ENCODE results near the gene SEC22A. TPM values are rescaled to one million over a fixed set of nuclear protein-coding genes. Genes with fewer than 3 reads are reported as not detected.

SEC22A gene
- total and polyA plus RNA-seq, 4 experiments from 2014 or later = 19.4 to 26.5 (median 22.5) TPM

DNA sequence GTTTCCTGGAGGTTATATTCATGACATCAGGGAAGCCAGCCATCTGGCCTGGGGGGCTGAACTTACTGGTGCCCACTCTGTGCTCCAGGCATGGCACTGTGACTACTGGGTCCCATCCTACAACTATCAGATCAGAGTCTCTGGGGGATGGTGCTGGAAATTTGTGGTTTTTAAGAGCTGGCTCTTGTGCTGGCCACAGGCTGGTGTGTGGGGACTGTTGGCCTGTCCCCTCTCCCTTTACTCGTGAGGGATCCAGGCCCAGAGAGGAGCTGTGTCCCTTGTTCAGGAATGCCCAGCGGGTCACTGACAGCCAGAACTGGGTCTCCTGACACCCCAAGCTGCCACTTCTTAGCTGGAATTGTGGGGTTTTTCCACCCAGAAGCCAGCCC, 44.5 kb upstream of the SEC22A start:
- peaks cover 0 to 5% (median under 1%) of the 10 kb centered on the region in 8 donors for H3K9me3 Mint-ChIP-seq
- no peak overlapping the region for H3K4me3 ChIP-seq (ENCODE audit: low read length in 2 of 2)
- intact Hi-C loops (cut with micrococcal nuclease) = no loop called here
- no peak overlapping the region for H3K4me3 Mint-ChIP-seq
- no peak overlapping the region for H3K27ac Mint-ChIP-seq
- no peaks in the 10 kb centered on the region for H3K27me3 ChIP-seq (ENCODE audit: insufficient read depth, low read length)
- no peak overlapping the region for H3K27ac ChIP-seq (ENCODE audit: low read depth, low read length)
- no peaks in the 10 kb centered on the region for H3K27me3 Mint-ChIP-seq
- H3K4me1 ChIP-seq (ENCODE audit: insufficient read depth, low read length) = no peaks in the 10 kb centered on the region
- no peaks in the 10 kb centered on the region for H3K9me3 ChIP-seq (ENCODE audit: control insufficient read depth in 1 of 2, low read length in 2 of 2)
- ChIA-PET CTCF (ENCODE audit: partially characterized antibody) (no interaction called here), POLR2A (ENCODE audit: partially characterized antibody) (no interaction called here)
- H3K36me3 ChIP-seq (ENCODE audit: insufficient read depth, low read length) = no peaks in the 10 kb centered on the region
- H3K36me3 Mint-ChIP-seq = peaks cover 21 to 25% of the 10 kb centered on the region in 2 donors
- no peaks in the 10 kb centered on the region for H3K4me1 Mint-ChIP-seq
- no peak for DNase-seq

DNA sequence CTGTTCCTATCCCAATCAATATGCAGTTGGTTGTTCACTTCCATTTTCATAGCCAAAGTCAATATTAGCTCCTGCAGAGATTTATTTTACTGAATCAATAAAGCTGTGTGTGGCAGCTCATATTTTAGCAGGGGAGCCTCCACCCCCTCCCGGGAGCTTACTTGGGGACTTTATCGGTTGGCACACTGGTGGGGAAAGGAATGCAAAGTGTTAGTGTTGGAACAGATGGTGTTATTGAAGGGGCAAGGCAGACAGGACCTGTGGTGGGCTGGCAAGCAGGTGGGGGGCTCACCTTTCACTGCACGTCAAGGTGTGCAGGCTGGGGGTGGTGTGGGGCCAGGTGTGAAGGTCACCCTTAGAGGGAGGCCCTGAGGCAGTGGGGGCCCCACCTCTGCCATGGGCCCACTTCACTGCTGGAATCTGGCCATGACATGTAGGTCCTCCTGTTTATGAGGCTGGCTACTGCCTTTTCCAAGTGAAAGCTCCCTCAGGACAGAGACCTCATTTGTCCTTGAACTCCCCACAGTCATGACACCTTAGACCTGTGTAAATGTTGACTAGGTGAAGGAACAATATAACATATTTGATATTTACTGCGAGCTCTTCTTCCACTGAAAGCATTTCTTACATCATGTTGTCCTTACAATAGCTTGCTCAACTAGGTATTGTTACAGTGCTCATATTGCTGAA, 44.0 kb upstream of the SEC22A start:
- peaks cover 23 to 26% of the 10 kb centered on the region in 2 donors for H3K36me3 Mint-ChIP-seq
- Histone ChIP-seq H3K27me3 (ENCODE audit: insufficient read depth, low read length) (no peaks in the 10 kb centered on the region), H3K4me3 (ENCODE audit: low read length in 2 of 2) (no peak overlapping the region), H3K4me1 (ENCODE audit: insufficient read depth, low read length) (no peaks in the 10 kb centered on the region), H3K9me3 (ENCODE audit: control insufficient read depth in 1 of 2, low read length in 2 of 2) (no peaks in the 10 kb centered on the region), H3K27ac (ENCODE audit: low read depth, low read length) (no peak overlapping the region), H3K36me3 (ENCODE audit: insufficient read depth, low read length) (no peaks in the 10 kb centered on the region)
- CTCF ChIA-PET (ENCODE audit: partially characterized antibody) = no interaction called here
- H3K4me3 Mint-ChIP-seq = no peak overlapping the region
- DNase-seq = no peak
- H3K4me1 Mint-ChIP-seq = no peaks in the 10 kb centered on the region
- POLR2A ChIA-PET (ENCODE audit: partially characterized antibody) = no interaction called here
- no peaks in the 10 kb centered on the region for H3K27me3 Mint-ChIP-seq
- no peak overlapping the region for H3K27ac Mint-ChIP-seq
- peaks cover 0 to 2% (median 0%) of the 10 kb centered on the region in 8 donors for H3K9me3 Mint-ChIP-seq
- intact Hi-C loops (cut with micrococcal nuclease) = no loop called here

DNA sequence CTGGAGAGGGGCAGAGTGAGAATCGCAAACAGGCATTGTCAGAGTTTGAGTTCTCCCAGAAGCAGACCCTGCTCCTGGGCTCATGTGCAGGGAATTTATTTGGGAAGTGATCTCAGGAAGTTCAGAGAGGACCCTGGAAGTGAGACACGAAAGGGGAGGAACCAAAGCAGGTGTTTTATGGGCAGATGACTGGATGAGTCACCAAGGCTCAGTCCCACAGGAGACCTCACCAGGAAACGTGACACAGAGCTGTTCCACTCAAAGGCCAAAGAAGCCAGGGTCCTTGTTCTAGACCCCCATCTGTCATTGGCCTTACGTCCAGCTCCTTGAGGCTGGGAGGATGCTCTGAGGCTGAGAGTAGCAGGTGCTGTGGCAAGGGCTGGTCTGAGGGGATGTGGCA, 43.4 kb upstream of the SEC22A start:
- no peak for DNase-seq
- no peak overlapping the region for H3K4me3 ChIP-seq (ENCODE audit: low read length in 2 of 2)
- peaks cover 0 to 2% (median 0%) of the 10 kb centered on the region in 8 donors for H3K9me3 Mint-ChIP-seq
- H3K27me3 Mint-ChIP-seq = no peaks in the 10 kb centered on the region
- peaks cover 0 to 3% (median 0%) of the 10 kb centered on the region in 4 donors for H3K4me1 Mint-ChIP-seq
- no peak overlapping the region for H3K27ac Mint-ChIP-seq
- ChIA-PET CTCF (ENCODE audit: partially characterized antibody) (no interaction called here), POLR2A (ENCODE audit: partially characterized antibody) (no interaction called here)
- no peaks in the 10 kb centered on the region for H3K36me3 ChIP-seq (ENCODE audit: insufficient read depth, low read length)
- no peaks in the 10 kb centered on the region for H3K9me3 ChIP-seq (ENCODE audit: control insufficient read depth in 1 of 2, low read length in 2 of 2)
- no peak overlapping the region for H3K4me3 Mint-ChIP-seq
- no peaks in the 10 kb centered on the region for H3K27me3 ChIP-seq (ENCODE audit: insufficient read depth, low read length)
- H3K4me1 ChIP-seq (ENCODE audit: insufficient read depth, low read length) = no peaks in the 10 kb centered on the region
- peaks cover 29 to 30% of the 10 kb centered on the region in 2 donors for H3K36me3 Mint-ChIP-seq
- intact Hi-C loops (cut with micrococcal nuclease) = no loop called here
- no peak overlapping the region for H3K27ac ChIP-seq (ENCODE audit: low read depth, low read length)

DNA sequence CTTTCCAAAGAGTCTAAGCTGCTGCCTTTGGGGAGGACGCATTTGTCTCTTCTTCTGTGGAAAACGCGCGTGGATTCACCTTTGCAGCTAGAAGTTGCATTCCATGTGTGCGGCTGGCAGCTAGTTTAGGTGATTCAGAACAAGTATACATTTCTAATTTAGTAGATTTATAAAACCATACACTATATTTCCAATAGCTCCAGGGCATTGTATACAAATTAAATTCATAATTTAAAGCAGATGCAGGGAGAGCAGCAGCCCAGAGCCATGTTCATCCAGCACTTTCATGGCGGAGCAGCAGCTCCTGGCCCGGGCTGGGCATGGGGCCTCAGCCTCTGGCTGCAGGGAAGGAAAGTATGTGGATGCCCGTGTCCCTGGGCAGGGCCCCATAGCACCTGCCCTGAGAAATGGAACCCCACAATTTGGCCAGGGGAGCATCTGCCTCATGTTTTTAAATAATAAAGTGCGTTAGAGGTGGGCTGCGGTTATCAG, 42.8 kb upstream of the SEC22A start:
- H3K36me3 Mint-ChIP-seq = peaks cover 31 to 35% of the 10 kb centered on the region in 2 donors

DNA sequence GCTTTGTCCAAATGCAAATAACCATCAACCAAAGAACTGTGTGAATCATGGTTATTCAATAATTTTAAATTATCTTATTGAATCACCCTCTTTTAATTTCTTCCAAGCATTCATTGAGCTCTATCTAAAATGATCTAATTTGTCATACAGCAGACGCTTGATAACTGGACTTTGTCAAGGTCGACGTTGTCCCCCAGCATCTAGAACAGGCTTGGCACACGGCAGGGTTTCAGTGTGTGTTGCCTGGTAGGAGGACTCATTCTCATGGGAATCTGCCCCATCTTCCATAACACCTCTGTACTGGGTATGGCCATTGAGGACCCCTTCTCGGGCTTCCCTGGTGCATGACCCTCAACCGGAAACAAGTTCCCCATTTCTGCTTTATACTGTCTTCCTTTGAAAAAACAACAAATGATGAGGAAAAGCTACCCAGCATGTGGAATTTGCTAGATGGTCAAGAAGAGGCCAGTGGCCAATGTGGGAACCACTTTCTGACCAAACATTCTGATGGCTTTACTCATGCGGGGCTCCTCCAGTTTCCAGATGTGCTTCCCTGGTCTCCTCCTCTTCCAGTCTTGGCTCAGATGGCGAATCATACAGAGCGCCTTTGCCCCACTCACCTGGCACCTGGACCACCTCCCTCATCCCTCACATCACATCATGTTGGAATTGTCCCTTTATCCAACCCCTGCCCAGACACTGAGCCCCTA, 41.7 kb upstream of the SEC22A start:
- no peak for DNase-seq
- Histone ChIP-seq H3K27ac (ENCODE audit: low read depth, low read length) (no peak overlapping the region), H3K4me3 (ENCODE audit: low read length in 2 of 2) (no peak overlapping the region), H3K9me3 (ENCODE audit: control insufficient read depth in 1 of 2, low read length in 2 of 2) (no peaks in the 10 kb centered on the region), H3K36me3 (ENCODE audit: insufficient read depth, low read length) (no peaks in the 10 kb centered on the region), H3K27me3 (ENCODE audit: insufficient read depth, low read length) (no peaks in the 10 kb centered on the region), H3K4me1 (ENCODE audit: insufficient read depth, low read length) (no peaks in the 10 kb centered on the region)
- Mint-ChIP-seq H3K9me3 (peaks cover 0 to 5% (median 1%) of the 10 kb centered on the region in 8 donors), H3K4me1 (peaks cover 0 to 3% (median 0%) of the 10 kb centered on the region in 4 donors), H3K36me3 (peaks cover 39 to 40% of the 10 kb centered on the region in 2 donors), H3K27me3 (no peaks in the 10 kb centered on the region), H3K4me3 (no peak overlapping the region), H3K27ac (no peak overlapping the region)
- intact Hi-C loops (cut with micrococcal nuclease) = no loop called here
- POLR2A ChIA-PET (ENCODE audit: partially characterized antibody) = no interaction called here
- CTCF ChIA-PET (ENCODE audit: partially characterized antibody) = interaction anchor here (1.1 kb wide), 1 partner anchor 16 kb away, joined by 3 read pairs; no protein-coding TSS in a partner anchor

More for the DNA sequence above, 42.8 kb upstream of the SEC22A start:
- no peak overlapping the region for H3K27ac Mint-ChIP-seq
- peaks cover 0 to 2% (median 0%) of the 10 kb centered on the region in 8 donors for H3K9me3 Mint-ChIP-seq
- no peaks in the 10 kb centered on the region for H3K36me3 ChIP-seq (ENCODE audit: insufficient read depth, low read length)
- CTCF ChIA-PET (ENCODE audit: partially characterized antibody) = interaction anchor here (1.1 kb wide), 1 partner anchor 15 kb away, joined by 3 read pairs; no protein-coding TSS in a partner anchor
- intact Hi-C loops (cut with micrococcal nuclease) = no loop called here
- no peak for DNase-seq
- no peaks in the 10 kb centered on the region for H3K27me3 ChIP-seq (ENCODE audit: insufficient read depth, low read length)
- H3K9me3 ChIP-seq (ENCODE audit: control insufficient read depth in 1 of 2, low read length in 2 of 2) = no peaks in the 10 kb centered on the region
- H3K4me3 Mint-ChIP-seq = no peak overlapping the region
- H3K27ac ChIP-seq (ENCODE audit: low read depth, low read length) = no peak overlapping the region
- POLR2A ChIA-PET (ENCODE audit: partially characterized antibody) = no interaction called here
- no peaks in the 10 kb centered on the region for H3K27me3 Mint-ChIP-seq
- H3K4me3 ChIP-seq (ENCODE audit: low read length in 2 of 2) = no peak overlapping the region
- H3K4me1 Mint-ChIP-seq = peaks cover 0 to 3% (median 0%) of the 10 kb centered on the region in 4 donors
- no peaks in the 10 kb centered on the region for H3K4me1 ChIP-seq (ENCODE audit: insufficient read depth, low read length)

DNA sequence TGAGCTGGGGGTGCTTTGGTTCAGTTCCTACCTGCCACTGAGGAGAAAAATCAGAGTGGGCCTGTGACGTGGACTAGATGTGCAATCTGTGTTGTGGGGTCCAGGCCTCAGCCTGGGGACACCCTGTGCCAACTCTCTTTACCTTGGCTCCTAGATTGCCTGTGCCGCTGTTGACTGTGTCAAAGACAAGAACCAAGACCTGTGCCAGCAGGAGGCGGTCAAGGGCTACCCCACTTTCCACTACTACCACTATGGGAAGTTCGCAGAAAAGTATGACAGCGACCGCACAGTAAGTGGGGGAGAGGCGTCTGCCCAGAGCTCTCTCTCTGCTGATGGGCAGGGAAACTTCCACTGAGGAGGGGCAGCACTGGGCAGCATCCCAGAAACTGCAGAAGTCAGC, 40.6 kb upstream of the SEC22A start:
- no peak for DNase-seq
- CTCF ChIA-PET (ENCODE audit: partially characterized antibody) = no interaction called here
- H3K36me3 Mint-ChIP-seq = peaks cover 40 to 41% of the 10 kb centered on the region in 2 donors

DNA sequence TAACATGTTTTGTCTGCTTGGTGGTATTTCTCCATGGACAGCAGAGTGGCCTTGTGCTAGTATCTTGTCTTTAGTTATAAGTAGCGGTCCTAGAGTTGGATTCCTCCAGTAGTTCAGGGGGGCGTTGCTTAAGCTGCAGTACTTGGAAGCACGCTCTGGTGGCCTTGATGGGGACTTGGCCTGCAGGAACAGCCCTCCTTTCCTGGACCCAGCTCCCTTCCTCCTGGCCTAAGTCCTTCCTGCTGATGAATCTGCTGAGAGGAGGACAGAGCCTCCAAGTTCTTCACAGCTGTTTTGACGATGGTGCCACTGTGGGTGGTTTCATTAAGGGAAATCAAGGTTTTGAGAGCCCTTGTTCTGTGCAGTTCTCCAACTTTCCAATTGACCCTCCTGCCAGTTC, 38.6 kb upstream of the SEC22A start:
- no peak overlapping the region for H3K4me3 Mint-ChIP-seq
- no peak for DNase-seq
- intact Hi-C loops (cut with micrococcal nuclease) = no loop called here
- no peaks in the 10 kb centered on the region for H3K4me1 ChIP-seq (ENCODE audit: insufficient read depth, low read length)
- peaks cover 0 to 5% (median 2%) of the 10 kb centered on the region in 8 donors for H3K9me3 Mint-ChIP-seq
- no peak overlapping the region for H3K4me3 ChIP-seq (ENCODE audit: low read length in 2 of 2)
- H3K27ac Mint-ChIP-seq = peak overlapping the region in 1 of 7 donors; percentile 66
- peaks cover 41 to 45% of the 10 kb centered on the region in 2 donors for H3K36me3 Mint-ChIP-seq
- H3K27ac ChIP-seq (ENCODE audit: low read depth, low read length) = no peak overlapping the region
- no peaks in the 10 kb centered on the region for H3K9me3 ChIP-seq (ENCODE audit: control insufficient read depth in 1 of 2, low read length in 2 of 2)
- no peaks in the 10 kb centered on the region for H3K27me3 ChIP-seq (ENCODE audit: insufficient read depth, low read length)
- ChIA-PET CTCF (ENCODE audit: partially characterized antibody) (no interaction called here), POLR2A (ENCODE audit: partially characterized antibody) (no interaction called here)
- no peaks in the 10 kb centered on the region for H3K36me3 ChIP-seq (ENCODE audit: insufficient read depth, low read length)
- H3K4me1 Mint-ChIP-seq = peaks cover 0 to 3% (median 0%) of the 10 kb centered on the region in 4 donors
- no peaks in the 10 kb centered on the region for H3K27me3 Mint-ChIP-seq

More for the DNA sequence above, 40.6 kb upstream of the SEC22A start:
- H3K4me1 ChIP-seq (ENCODE audit: insufficient read depth, low read length) = no peaks in the 10 kb centered on the region
- no peak overlapping the region for H3K4me3 ChIP-seq (ENCODE audit: low read length in 2 of 2)
- no peaks in the 10 kb centered on the region for H3K27me3 Mint-ChIP-seq
- H3K27ac ChIP-seq (ENCODE audit: low read depth, low read length) = no peak overlapping the region
- H3K9me3 Mint-ChIP-seq = peaks cover 0 to 5% (median 1%) of the 10 kb centered on the region in 8 donors
- no peak overlapping the region for H3K27ac Mint-ChIP-seq
- H3K27me3 ChIP-seq (ENCODE audit: insufficient read depth, low read length) = no peaks in the 10 kb centered on the region
- intact Hi-C loops (cut with micrococcal nuclease) = no loop called here
- POLR2A ChIA-PET (ENCODE audit: partially characterized antibody) = no interaction called here
- H3K36me3 ChIP-seq (ENCODE audit: insufficient read depth, low read length) = no peaks in the 10 kb centered on the region
- H3K9me3 ChIP-seq (ENCODE audit: control insufficient read depth in 1 of 2, low read length in 2 of 2) = no peaks in the 10 kb centered on the region
- peaks cover 0 to 3% (median 0%) of the 10 kb centered on the region in 4 donors for H3K4me1 Mint-ChIP-seq
- no peak overlapping the region for H3K4me3 Mint-ChIP-seq

Data from CD4-positive, alpha-beta memory T cell (primary cell).